CD4-positive, alpha-beta T cell treated with Interleukin-4 for 1 hour (primary cell): Measurements from ENCODE around the gene JPT1.
A peak's percentile ranks its signal among the peaks of the same experiment; 100 is the strongest.
"Not testable (repeated sequence)": the region's sequence is repeated elsewhere in the genome, so short reads cannot be mapped to it uniquely, and the experiment has no call there.

ENCODE experiments used
- DNase-seq, 2 donors: peaks; one replicate each; pipeline ENCODE4 v3.0.0-alpha.2; 2020 to 2022

JPT1 gene

GRCh38 chr17:75129576-75129975 is 24.7 kb downstream of the JPT1 start:
- no peak for DNase-seq

DNA sequence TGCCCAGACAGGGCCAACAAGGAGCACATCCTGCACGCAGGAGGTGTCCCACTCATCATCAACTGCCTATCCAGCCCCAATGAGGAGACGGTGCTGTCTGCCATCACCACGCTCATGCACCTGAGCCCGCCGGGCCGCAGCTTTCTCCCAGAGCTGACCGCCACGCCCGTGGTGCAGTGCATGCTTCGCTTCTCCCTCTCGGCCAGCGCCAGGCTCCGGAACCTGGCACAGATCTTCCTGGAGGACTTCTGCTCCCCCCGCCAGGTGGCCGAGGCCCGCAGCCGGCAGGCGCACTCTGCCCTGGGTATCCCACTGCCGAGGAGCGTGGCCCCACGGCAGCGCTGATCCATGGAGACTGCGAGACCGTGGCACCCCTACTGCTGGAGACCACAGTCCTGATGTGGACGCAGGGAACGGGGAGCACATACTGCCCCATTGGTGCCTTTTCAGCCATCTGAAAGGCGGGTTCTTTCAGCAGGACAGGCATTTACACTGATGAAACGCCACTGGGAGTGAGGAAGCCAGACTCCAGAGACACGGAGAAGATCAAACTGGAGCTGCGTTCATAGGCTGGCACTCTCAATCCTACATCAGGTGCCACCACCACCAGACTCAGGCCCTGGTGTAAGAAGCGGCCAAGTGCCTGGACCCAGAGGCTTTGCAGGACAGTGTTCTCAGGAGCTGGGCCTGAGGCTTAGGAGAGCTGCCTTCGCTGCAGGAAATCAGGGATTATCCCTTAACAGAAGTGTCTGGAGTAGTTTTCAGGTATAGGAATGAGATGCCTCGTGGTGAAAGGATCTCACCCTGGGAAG is 25.4 kb downstream of the JPT1 start:
- no peak for DNase-seq

GRCh38 chr17:75127936-75128335 is 26.4 kb downstream of the JPT1 start:
- not testable (repeated sequence) for DNase-seq

DNA sequence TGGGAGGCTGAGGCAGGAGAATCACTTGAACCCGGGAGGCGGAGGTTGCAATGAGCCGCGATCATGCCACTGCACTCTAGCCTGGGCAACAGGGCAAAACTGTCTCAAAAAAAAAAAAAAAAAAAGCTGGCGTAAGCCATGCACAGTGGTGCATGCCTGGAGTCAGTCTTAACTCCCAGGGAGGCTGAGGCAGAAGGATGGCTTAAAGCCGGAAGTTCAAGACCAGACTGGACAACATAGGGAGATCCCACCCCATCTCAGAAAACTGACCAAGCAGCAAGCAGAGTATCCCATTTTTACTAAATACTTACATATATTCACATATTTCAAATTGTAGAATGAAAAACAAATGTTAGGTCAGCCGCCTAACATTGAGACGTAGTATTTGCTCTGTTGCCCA is 27.4 kb downstream of the JPT1 start:
- DNase-seq: no peak

GRCh38 chr17:75125984-75126383 is 28.3 kb downstream of the JPT1 start:
- peak in 1 of 2 donors; percentile 17 for DNase-seq

DNA sequence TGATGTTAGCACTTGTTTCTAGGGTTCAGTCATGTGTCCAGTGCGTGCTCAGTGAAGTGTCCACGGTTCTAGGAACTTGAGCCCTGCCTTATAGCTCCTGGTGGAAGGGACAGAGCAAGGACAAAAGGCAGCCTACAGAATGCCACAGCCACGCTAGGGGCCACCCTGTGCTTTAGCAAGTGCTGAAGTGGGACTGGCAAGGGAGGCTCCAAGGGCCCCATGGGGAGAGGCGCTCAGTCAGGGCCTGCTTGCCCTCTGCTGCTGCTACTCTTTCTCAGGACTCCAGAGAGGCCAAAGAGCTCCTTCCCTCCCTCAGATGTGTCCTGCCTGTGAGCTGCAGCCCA is 29.5 kb downstream of the JPT1 start:
- no peak for DNase-seq

- peak; percentile 37 to 54 for DNase-seq
These were observed 30.1 kb downstream of the JPT1 start for GRCh38 chr17:75124041-75124818.

DNA sequence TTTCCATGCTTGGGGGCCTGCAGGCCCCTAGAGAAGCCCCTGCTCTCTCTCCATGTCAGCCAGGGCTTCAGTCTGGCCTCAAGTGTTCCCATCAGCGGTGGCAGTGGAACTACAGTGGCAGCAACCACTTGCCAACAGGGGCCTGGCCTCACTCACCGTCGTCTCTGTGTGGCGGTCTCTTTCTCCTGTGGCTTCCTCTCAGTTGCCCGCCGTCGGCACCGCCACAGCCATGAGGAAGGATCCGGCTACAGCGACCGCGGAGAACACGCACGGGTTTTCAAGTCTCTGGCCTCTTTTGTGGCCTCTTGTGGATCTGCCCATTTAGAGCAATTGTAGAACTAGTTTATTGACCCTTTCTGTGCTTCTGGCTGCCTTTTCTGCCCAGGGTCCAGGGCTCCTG is 36.0 kb downstream of the JPT1 start:
- no peak for DNase-seq

- no peak for DNase-seq
These were observed 37.6 kb downstream of the JPT1 start for GRCh38 chr17:75116737-75117136.

DNA sequence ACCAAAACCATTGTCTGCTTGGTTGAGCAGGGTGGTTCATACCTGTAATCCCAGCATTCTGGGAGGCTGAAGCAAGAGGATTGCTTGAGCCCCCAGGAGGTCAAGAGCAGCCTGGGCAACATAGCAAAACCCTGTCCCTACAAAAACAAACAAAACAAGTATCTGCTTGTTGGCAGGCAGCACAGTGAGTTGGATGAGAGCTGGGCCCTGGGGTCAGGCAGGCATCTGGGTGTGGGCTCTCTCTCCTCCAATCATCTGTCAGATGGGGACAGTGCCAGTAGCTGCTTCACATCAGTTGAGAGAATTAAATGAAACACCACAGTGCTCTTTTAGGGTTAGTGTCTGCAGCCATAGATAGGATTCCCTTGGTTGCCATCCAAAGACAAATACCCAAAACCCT is 38.8 kb downstream of the JPT1 start:
- no peak for DNase-seq

DNA sequence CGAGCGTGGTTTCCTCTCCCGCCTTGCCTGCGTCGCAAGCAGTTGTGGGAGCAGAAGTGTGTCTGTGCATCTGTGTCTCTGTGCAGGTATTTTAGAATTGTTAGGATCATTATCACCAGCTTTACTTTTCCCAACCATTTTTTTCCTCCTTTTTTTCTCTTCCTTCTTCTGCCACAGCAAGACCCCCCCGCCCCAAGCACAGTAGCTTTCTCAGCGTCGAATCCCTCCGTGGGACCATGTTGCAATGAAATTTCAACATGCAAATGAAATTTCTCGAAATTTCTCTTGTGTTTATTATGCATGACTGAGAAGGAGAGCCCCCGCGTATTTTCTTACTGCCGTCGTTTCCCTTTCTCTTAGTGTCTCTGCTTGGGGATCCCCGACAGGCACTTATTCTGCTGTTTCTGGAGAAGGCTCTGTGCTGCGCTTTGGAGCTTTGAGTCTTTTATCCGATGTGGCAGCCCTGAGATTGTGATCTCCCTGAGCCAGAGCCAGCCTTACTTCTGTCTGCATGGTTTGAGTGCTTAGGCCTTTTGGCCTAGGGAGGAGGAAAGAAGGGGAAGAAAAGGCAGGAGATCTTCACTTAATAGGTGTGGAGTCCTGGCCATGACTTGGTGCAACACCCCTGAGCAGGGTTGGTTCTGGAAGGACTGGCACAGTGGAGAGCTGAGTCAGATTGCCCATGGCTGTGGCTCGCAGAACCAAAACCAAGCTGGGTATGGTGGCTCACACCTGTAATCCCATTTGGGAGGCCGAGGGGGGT is 39.6 kb downstream of the JPT1 start:
- peak in 1 of 2 donors; percentile 18 for DNase-seq

- DNase-seq: peak; percentile 91 to 92
These were observed 40.3 kb downstream of the JPT1 start for GRCh38 chr17:75113798-75114551.

DNA sequence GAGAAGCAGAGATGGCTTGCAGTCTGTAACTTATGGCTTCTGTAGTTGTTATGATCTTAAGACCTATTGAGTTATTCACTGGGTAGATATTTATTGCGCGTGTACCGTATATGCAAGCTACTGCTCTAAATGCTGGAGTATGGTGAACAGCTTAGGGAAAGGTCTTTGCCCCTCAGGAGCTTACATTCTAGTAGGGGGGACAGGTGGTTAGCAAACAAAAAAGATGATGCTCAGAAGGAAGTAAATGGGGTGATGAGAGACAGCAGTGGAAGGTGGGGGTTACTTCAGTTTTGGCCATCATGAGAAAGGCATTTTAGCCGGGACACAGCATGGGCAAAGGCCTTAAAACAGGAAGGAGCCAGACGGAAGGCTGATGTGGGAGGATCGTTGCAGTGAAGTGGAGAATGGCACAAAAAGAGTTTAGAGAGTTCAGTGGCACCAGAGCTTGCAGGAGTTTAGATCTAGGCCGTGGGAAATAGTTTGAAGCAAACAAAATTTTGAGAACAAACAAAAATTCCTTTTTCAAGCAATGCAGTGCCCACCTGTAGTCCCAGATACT is 42.5 kb downstream of the JPT1 start:
- DNase-seq: no peak

DNA sequence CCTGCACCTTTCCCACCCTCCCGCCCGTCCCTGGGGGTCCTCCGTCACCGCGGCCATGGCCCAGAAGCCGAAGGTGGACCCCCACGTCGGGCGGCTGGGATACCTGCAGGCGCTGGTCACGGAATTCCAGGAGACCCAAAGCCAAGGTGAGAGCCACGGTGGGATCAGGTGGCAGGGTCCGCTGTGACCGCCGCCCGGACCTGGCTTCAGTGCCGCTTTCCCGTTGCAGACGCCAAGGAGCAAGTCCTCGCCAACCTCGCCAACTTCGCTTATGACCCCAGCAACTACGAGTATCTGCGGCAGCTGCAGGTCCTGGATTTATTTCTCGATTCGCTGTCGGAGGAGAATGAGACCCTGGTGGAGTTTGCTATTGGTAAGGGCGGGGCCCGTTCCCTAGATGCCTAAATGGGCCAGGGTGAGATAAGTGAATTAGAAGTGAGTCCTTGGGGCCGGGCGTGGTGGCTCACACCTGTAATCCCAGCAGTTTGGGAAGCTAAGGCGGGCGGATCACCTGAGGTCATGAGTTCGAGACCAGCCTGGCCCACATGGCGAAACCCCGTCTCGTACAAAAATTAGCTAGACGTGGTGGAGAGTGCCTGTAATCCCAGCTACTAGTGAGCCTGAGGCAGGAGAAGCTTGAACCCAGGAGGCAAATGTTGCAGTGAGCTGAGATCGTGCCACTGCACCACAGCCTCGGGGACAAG is 43.9 kb downstream of the JPT1 start:
- DNase-seq: peak in 1 of 2 donors; percentile 25

- DNase-seq: peak; percentile 90 to 91
These were observed 44.7 kb downstream of the JPT1 start, which contains the start of gene ARMC7 for GRCh38 chr17:75109407-75110233. Gene ARMC7, plus strand, starts transcription at chr17:75109969. Its CDS starts 320 bp downstream, at chr17:75110289.

DNA sequence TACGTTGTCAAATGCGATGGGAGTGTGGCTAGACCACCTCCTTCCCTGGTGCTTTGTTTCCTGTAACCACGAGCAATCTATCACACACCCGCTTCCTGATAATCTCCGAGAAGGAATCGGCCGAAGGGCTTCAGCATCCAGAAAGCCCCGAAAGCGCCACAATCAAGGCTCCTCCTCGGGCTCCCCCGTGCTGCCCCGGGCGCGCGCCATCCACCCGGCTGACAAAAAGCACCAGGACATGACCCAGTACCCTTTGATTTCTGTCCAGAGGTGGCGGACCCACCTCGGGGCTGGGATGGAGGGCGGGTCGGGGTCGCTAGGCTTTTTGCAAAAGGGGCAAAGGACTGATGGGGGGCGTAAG is 45.3 kb downstream of the JPT1 start:
- no peak for DNase-seq

DNA sequence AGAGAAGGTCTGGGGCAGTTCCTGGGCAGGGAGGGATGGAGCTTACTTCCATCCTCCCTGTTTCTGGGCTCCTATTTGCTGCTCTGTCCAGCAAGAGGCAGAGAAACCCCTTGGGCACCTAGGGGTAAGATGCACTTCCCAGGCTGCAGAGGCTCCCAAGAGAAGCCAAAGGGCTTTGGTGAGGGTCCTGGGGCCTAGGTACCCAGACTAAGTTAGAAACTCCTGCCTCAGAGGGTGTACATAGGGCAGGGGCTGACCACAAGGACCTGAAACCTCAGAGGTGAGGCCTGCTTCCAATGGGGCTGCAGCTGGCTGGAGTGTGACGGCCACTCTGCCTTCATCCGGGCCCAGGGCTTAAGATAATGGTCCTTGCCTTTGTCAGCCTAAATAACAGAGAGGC is 46.1 kb downstream of the JPT1 start:
- no peak for DNase-seq

DNA sequence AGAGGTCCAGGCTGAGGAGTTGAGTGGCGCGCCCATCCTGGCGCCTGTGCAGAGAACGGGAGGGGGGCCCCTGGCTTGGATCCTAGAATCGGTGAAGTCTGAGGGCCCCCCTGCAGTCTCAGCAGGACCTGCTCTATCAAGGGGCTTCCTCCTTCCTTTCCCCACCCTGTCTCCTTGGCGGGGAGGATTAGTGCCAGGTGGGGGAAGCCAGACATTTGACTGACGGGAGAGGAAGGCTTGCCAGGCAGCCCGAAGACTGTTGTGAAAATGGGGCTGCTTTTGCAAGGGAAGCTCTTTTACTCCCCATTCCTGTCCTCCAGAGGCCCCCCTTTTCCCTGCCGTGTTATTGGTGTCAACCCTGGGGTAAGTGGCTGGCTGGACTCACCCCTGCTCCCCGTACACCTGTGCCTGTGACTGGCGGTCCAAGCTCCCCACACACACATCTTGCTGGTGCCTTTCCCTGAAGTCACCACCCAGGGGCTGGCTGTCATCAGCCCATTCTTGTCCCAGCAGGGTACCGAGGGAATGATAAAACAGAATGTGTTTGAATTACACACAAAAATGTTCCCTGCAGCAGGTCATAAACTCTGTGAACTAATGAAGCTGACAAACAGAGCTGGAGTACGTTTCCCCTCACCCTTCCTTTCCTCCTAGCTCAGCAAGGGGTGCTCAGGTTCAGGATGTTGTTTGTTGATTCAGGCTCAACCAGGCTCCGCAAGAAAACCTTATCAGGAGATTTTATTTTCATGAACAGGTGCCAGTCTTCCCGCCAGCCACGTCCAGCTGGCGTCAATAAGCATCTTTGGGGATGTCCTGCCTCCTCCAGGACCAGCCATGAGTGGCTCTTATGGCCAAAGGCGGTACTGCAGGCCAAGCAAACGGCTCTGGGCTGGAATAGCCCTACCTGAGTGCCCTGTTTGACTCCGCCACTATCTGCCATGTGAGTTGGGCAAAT is 48.9 kb downstream of the JPT1 start:
- no peak for DNase-seq
